Cardiac fibroblast (primary cell): ENCODE results near the gene UBR1.
"Not testable (repeated sequence)": the region's sequence is repeated elsewhere in the genome, so short reads cannot be mapped to it uniquely, and the experiment has no call there.

Experiments
- DNase-seq, 2 donors: peaks; one replicate each; pipeline versions ENCODE4 v3.0.0 to v3.0.0-alpha.2; 2010; ENCODE audit warnings: low read depth in 2 of 2
- H3K4me3 ChIP-seq, 2 donors: replicated peaks in 1 of 2; 1 replicate in 1 of 2; 2 replicates in 1 of 2; pipeline ENCODE4 v1.5.1; 2011; ENCODE audit warnings: low read depth in 2 of 2, low read length in 2 of 2, mild to moderate bottlenecking in 2 of 2, moderate library complexity in 1 of 2
- TF ChIP-seq, protein P1 (sequence below): IDR thresholded peaks from one replicate; pipeline ENCODE4 v1.5.1; 2011; ENCODE audit warnings: low read depth, mild to moderate bottlenecking, low read length, inconsistent platforms

Gene UBR1

DNA sequence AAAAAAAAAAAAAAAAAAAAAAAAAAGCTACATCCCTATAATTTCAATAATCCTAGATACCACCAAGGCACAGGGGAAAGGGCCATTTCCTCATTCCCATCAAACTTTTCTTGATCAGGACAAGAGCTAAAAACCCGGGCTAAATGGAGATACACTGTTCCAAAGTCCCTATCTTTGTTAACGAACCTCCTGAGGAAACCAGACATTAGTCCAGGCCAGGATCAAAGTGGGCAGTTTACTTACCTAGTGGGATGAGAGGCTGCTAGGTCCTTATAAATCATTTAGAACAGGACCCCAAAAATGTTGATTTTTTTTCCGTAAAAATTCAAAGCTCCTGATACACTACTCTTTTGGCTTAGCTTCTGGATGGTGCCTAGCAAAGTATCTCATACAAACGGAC, 35.6 kb downstream of the UBR1 start:
- TF ChIP-seq, protein P1, sequence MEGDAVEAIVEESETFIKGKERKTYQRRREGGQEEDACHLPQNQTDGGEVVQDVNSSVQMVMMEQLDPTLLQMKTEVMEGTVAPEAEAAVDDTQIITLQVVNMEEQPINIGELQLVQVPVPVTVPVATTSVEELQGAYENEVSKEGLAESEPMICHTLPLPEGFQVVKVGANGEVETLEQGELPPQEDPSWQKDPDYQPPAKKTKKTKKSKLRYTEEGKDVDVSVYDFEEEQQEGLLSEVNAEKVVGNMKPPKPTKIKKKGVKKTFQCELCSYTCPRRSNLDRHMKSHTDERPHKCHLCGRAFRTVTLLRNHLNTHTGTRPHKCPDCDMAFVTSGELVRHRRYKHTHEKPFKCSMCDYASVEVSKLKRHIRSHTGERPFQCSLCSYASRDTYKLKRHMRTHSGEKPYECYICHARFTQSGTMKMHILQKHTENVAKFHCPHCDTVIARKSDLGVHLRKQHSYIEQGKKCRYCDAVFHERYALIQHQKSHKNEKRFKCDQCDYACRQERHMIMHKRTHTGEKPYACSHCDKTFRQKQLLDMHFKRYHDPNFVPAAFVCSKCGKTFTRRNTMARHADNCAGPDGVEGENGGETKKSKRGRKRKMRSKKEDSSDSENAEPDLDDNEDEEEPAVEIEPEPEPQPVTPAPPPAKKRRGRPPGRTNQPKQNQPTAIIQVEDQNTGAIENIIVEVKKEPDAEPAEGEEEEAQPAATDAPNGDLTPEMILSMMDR = no peak
- DNase-seq = no peak
- no peak overlapping the region for H3K4me3 ChIP-seq

DNA sequence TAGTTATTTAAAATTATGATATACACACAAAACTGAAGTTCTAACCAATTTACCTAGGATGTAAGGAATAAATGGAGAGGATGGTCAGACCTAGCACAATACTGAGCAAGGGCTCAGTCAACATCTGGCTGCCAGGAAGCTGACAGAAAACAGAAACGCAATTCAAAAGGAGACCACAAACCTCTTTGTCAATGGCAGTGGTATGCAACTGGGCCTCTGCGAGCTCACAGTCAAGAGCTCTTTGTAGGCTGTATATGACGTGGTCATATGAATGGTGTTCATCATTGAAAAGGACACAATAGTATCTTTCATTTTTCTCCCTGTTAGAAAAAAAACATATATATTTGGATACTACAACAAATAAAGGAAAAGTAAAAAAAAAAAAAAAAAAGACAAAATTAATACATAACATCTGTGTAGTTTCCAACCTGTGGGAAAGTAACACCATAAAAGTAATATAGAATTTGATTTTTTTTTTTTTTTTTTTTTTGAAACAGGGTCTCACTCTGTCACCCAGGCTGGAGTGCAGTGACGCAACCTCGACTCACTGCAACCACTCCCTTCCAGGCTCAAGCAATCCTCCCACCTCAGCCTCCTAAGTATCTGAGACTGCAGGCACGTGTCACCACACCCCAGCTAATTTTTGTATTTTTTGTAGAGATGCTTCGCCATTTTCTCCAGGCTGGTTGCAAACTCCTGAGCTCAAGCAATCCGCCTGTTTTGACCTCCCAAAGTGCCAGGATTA, 37.9 kb downstream of the UBR1 start:
- TF ChIP-seq, protein P1 = no peak
- no peak overlapping the region for H3K4me3 ChIP-seq
- peak; percentile 54 to 70 for DNase-seq

DNA sequence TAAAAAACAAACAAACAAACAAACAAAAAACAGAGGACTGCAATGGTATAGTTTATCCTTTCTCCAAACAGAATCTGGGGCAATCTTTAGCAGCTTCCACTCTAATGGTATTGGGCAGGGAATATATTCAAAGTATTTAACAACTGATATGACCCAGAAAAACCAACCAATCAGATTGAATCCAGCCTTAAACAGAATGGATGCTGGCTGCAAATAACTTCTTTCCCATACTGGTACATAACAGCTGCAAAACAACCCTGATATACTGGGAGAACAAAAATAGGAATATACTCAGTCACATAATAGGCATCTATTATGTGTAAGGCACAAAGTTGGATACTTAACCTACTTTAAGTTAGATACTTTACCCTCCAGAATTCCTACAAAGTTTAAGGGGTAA, 49.1 kb downstream of the UBR1 start:
- H3K4me3 ChIP-seq = no peak overlapping the region
- TF ChIP-seq, protein P1 = no peak
- DNase-seq = no peak

DNA sequence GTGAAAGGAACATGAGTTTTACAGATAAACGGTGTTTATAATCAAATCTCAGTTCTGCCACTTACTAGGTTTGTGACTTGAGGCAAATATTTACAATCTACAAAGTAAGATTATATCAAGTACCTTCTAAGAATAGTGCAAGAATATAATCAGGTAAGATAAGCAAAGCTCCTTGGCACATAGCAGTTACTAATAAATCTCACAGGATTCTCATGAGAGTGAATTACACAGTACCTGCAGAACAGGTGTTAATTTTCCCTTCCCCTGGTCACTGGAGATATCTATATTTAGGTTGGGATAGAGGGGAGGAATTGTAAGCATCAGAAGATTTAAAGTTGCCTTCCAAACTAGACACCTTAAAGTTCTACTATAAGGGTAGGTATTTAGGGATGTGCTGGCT, 53.0 kb downstream of the UBR1 start:
- TF ChIP-seq, protein P1 = no peak
- H3K4me3 ChIP-seq = no peak overlapping the region
- DNase-seq = no peak

DNA sequence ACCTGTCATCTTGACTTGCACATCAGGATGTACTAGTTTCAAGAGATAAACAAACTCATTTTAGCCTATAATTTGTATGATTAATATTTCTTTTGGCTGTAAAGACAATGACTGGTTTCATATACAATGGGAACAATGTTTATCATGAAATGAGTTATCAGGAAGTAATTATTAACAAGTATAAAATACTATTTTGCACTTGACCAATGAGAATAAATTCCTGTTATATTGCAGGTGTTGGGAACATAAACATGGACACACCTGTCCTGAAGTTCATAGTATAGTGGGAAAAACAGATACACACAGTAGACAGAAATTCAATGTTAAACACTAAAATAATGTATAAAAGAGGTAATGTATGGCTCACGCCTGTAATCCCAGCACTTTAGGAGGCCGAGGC, 56.9 kb downstream of the UBR1 start:
- DNase-seq = no peak
- TF ChIP-seq, protein P1 = no peak

DNA sequence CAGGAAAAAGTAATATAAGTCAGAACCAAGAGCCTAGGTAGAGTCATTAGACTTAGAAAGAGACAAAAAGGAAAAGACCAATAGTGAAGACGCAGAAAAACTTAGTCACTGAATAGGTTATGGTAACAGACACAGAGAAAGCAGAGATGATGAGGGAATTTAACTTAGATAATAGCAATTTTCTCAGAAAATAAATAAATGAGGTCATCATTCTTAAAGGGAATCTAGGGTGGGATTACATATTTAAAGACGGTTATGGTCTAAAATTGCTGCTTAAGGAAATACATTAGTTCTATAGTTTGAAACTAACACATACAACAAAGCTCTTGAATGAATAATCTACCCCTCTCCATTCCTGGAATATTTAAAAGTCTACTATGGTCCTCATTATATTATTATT, 59.4 kb downstream of the UBR1 start:
- no peak for DNase-seq
- H3K4me3 ChIP-seq = no peak overlapping the region
- TF ChIP-seq, protein P1 = no peak

More for the DNA sequence above, 56.9 kb downstream of the UBR1 start:
- no peak overlapping the region for H3K4me3 ChIP-seq

DNA sequence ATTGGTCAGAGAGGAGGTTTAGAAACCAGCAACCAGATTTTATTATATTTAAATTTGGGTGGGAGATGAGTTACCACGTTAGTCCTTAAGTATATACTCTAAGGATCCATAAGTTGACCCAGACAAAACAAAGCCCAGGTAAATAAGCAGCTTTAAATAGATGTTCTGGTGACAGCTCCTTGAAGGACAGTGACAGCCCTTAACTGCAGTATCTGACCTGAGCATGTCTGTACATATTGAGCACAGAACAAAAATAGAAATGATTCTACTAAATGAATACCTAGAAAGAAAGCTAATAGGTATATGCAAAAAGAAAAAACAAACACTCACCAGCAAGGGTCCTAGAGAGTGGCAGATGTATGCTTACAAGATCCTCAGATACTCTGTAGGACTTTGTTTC, 63.0 kb downstream of the UBR1 start:
- TF ChIP-seq, protein P1 = no peak
- H3K4me3 ChIP-seq = no peak overlapping the region
- DNase-seq = no peak

DNA sequence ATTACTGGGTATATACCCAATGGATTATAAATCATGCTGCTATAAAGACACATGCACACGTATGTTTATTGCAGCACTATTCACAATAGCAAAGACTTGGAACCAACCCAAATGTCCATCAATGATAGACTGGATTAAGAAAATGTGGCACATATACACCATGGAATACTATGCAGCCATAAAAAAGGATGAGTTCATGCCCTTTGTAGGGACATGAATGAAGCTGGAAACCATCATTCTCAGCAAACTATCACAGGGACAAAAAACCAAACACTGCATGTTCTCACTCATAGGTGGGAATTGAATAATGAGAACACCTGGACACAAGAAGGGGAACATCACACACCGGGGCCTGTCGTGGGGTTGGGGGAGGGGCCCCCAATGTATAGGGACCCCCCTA, 64.8 kb downstream of the UBR1 start:
- H3K4me3 ChIP-seq, DNase-seq: not testable (repeated sequence)

DNA sequence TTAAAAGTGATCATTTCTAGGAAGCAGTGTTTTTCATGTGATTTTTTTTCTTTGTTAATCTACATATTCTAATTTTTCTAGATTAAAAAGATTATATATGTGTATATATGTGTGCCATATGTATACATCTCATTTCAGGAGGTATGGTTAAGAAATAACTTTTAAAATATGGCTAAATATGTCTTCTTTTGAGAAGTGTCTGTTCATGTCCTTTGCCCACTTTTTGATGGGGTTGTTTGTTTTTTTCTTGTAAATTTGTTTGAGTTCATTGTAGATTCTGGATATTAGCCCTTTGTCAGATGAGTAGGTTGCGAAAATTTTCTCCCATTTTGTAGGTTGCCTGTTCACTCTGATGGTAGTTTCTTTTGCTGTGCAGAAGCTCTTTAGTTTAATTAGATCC, 70.6 kb downstream of the UBR1 start:
- H3K4me3 ChIP-seq, DNase-seq: not testable (repeated sequence)
